Progenitor cell of endocrine pancreas (in vitro differentiated cells): ENCODE data around the gene FYN. TPM values are rescaled to one million over a fixed set of nuclear protein-coding genes. Genes with fewer than 3 reads are reported as not detected.

Source experiments
- DNase-seq: peaks from one replicate; pipeline ENCODE4 v3.0.0; 2021; ENCODE audit warnings: low spot score; ENCODE audit not compliant: unreplicated experiment
- H3K27ac Mint-ChIP-seq: 2 replicates; pipeline ENCODE4 v1.8.0; 2021; ENCODE audit warnings: mild to moderate bottlenecking, moderate library complexity, mixed read lengths
- H3K27me3 Mint-ChIP-seq: 2 replicates; pipeline ENCODE4 v1.8.0; 2021; ENCODE audit warnings: mixed read lengths
- H3K36me3 Mint-ChIP-seq: 2 replicates; pipeline ENCODE4 v1.8.0; 2022; ENCODE audit warnings: mixed read lengths; ENCODE audit not compliant: insufficient read depth
- H3K4me1 Mint-ChIP-seq: 2 replicates; pipeline ENCODE4 v1.8.0; 2021; ENCODE audit warnings: low read depth, mixed read lengths
- H3K4me3 Mint-ChIP-seq: 2 replicates; pipeline ENCODE4 v1.8.0; 2021; ENCODE audit warnings: low read depth, mild to moderate bottlenecking, moderate library complexity, mixed read lengths
- H3K9me3 Mint-ChIP-seq: 2 replicates; pipeline ENCODE4 v1.8.0; 2021; ENCODE audit warnings: low read depth, mixed read lengths
- CTCF ChIP-seq: fragments of 200-600 bp; sonication (generic); IDR thresholded peaks from one replicate; pipeline ENCODE4 v1.5.0; 2021; ENCODE audit warnings: antibody characterized with exemption, mild to moderate bottlenecking; ENCODE audit not compliant: unreplicated experiment
- total RNA-seq: library from RNA; stranded (reverse); gene quantifications from 2 replicates; pipeline ENCODE4 v1.2.1, GENCODE V29; 2021

FYN gene
- total RNA-seq, 1 donor from 2014 or later, result 169 TPM

DNA sequence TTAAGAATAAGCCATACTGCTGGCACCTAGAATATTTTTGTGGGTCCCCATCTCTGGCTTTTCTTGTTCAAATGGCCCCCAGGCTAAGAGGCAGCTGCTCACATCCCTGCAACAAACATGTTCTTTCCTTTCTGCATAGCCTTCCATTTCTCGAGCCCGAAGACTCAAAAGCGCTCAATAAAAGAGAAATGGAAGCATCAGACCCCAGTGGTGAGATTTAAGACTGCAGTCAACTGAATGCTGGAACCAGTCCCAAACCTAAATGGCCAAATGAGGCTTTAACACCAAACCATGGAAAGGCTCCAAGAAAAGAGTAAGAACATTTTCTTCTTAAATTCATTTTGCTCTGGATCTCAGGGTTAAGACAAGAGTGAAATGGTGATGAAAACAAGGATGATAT lies 145.4 kb downstream of the FYN start:
- no peak overlapping the region for H3K27ac Mint-ChIP-seq
- H3K27me3 Mint-ChIP-seq, result no peaks in the 10 kb centered on the region
- peaks cover 6% of the 10 kb centered on the region for H3K4me1 Mint-ChIP-seq
- H3K4me3 Mint-ChIP-seq, result no peak overlapping the region
- peaks cover 2% of the 10 kb centered on the region for H3K9me3 Mint-ChIP-seq
- TF ChIP-seq CTCF, result peak; percentile 31
- H3K36me3 Mint-ChIP-seq, result peaks cover 23% of the 10 kb centered on the region
- DNase-seq, result no peak

DNA sequence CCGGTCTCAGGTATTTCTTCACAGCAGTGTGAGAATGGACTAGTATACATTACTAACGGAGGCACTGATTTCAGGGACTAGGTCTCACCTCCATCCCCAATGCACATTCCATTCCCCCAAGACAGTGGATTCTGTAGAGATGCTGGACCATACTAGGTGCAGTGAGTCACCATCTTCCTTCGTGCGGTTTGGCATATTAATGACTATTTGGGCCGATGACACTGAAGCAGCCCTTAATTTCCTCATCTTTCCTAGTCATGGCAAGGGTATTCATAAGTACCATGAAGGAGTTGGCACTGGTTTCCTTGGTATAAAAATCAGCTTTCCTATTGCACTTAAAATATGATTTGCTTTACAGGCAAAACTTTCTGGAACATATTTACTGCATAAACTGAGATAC lies 146.2 kb downstream of the FYN start:
- no peaks in the 10 kb centered on the region for H3K9me3 Mint-ChIP-seq
- peaks cover 15% of the 10 kb centered on the region for H3K36me3 Mint-ChIP-seq
- H3K4me1 Mint-ChIP-seq, result peaks cover 6% of the 10 kb centered on the region
- no peak overlapping the region for H3K4me3 Mint-ChIP-seq
- no peak overlapping the region for H3K27ac Mint-ChIP-seq
- no peaks in the 10 kb centered on the region for H3K27me3 Mint-ChIP-seq
- no peak for TF ChIP-seq CTCF
- DNase-seq, result no peak

DNA sequence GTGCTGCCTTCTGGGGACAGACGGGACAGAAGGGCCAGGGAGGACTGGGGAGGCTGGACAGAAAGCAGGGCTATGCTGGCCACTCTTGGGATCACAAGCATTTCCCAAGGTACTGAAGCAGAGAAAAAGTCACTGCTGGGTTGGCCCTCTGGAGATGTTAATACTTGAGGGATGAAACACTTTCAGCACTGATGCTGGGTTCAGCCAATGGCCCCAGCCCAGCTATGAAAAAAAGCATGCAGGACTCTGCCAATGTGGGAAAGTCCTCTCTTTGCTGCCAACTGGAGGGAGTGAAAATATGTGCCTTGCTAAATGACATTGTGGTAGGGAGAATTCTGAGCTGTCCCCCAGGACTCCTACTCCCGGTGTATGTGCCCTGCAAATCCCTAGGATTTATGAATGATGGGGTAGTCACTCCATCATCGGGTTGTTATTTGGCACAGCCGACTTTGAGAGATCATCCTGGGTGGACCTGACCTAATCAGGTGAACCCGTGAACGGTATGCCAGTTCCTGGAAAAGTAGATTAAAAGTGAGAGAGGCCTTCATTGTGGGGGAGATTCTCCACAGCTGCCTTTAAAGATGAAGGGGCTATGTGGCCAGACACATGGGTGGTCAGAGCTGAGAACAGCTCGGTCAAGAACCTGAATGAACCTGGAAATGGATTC lies 147.7 kb downstream of the FYN start:
- Mint-ChIP-seq H3K4me3 (no peak overlapping the region), H3K27ac (no peak overlapping the region), H3K4me1 (peaks cover 3% of the 10 kb centered on the region), H3K36me3 (peaks cover 10% of the 10 kb centered on the region), H3K27me3 (no peaks in the 10 kb centered on the region), H3K9me3 (no peaks in the 10 kb centered on the region)
- no peak for DNase-seq
- no peak for TF ChIP-seq CTCF

DNA sequence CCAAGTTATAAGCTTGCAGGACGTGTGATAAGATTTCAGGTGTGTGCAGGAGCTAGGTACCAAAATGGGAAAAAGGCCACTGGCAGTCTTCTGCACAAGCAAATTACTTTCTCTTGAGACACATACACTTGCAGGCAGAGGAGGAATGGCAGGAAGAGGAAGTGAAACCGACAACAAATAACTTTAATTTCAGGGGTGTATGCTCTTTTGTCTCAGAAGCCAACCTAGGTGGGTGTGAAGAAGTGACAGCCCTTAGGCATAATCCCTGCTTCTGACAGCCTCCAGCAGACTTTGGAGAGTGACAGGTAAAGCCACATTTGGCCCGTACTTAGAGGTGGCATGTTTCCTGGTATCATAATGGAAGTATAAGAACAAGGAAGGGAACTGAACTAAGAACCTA lies 148.7 kb downstream of the FYN start:
- H3K4me1 Mint-ChIP-seq, result peaks cover 2% of the 10 kb centered on the region
- H3K27ac Mint-ChIP-seq, result no peak overlapping the region
- DNase-seq, result no peak
- peaks cover 6% of the 10 kb centered on the region for H3K36me3 Mint-ChIP-seq
- no peak overlapping the region for H3K4me3 Mint-ChIP-seq
- no peaks in the 10 kb centered on the region for H3K27me3 Mint-ChIP-seq
- TF ChIP-seq CTCF, result no peak
- no peaks in the 10 kb centered on the region for H3K9me3 Mint-ChIP-seq

GRCh38 chr6:111724039-111724438 lies 149.2 kb downstream of the FYN start:
- Mint-ChIP-seq H3K4me1 (peaks cover 2% of the 10 kb centered on the region), H3K4me3 (no peak overlapping the region), H3K27ac (no peak overlapping the region), H3K9me3 (no peaks in the 10 kb centered on the region), H3K27me3 (no peaks in the 10 kb centered on the region), H3K36me3 (peaks cover 7% of the 10 kb centered on the region)
- DNase-seq, result no peak
- TF ChIP-seq CTCF, result no peak
